Spleen (tissue), 13 donors: Measurements from ENCODE around the gene CALY. TPM values are rescaled to one million over a fixed set of nuclear protein-coding genes. Genes with fewer than 3 reads are reported as not detected.

Source experiments
- DNase-seq: peaks from one replicate; pipeline ENCODE4 v3.0.0-alpha.2; 2020
- H3K27ac ChIP-seq, 8 donors: fragments of 200-600 bp; sonication (generic) in 7 of 8; 1 replicate in 4 of 8; 2 replicates in 4 of 8; pipeline versions ENCODE4 v1.5.0 to v1.8.0; 2016 to 2021; ENCODE audit warnings: inconsistent platforms in 4 of 8, mild to moderate bottlenecking in 4 of 8, moderate library complexity in 1 of 8
- H3K27me3 ChIP-seq, 7 donors: fragments of 200-600 bp; sonication (generic) in 6 of 7; replicated peaks in 1 of 7; 1 replicate in 4 of 7; 2 replicates in 3 of 7; pipeline versions ENCODE4 v1.5.0 to v1.8.0; 2016 to 2021; ENCODE audit warnings: inconsistent platforms in 3 of 7, mild to moderate bottlenecking in 1 of 7
- H3K36me3 ChIP-seq, 6 donors: fragments of 200-600 bp; sonication (generic) in 5 of 6; 1 replicate in 4 of 6; 2 replicates in 2 of 6; pipeline versions ENCODE4 v1.5.0 to v1.8.0; 2016 to 2021; ENCODE audit warnings: inconsistent platforms in 2 of 6
- H3K4me1 ChIP-seq, 6 donors: fragments of 200-600 bp; sonication (generic) in 5 of 6; 1 replicate in 3 of 6; 2 replicates in 3 of 6; pipeline versions ENCODE4 v1.5.0 to v1.8.0; 2016 to 2021; ENCODE audit warnings: inconsistent platforms in 3 of 6
- H3K4me3 ChIP-seq, 8 donors: fragments of 200-600 bp; sonication (generic) in 7 of 8; 1 replicate in 4 of 8; 2 replicates in 4 of 8; pipeline versions ENCODE4 v1.5.0 to v1.8.0; 2016 to 2021; ENCODE audit warnings: inconsistent platforms in 4 of 8, mild to moderate bottlenecking in 4 of 8, moderate library complexity in 2 of 8
- H3K9me3 ChIP-seq, 8 donors: fragments of 200-600 bp; sonication (generic) in 7 of 8; 1 replicate in 4 of 8; 2 replicates in 4 of 8; pipeline versions ENCODE4 v1.5.0 to v1.8.0; 2016 to 2021; ENCODE audit warnings: inconsistent platforms in 4 of 8
- CTCF ChIP-seq, 11 experiments: fragments of 200-600 bp in 7 of 11; fragments of 450-650 bp in 4 of 11; sonication (generic) in 4 of 11; IDR thresholded peaks in 8 of 11; conservative IDR thresholded peaks in 3 of 11; 1 replicate in 7 of 11; 2 replicates in 4 of 11; pipeline versions ENCODE4 v1.4.0 to v1.8.0; 2016 to 2021; ENCODE audit warnings: antibody characterized with exemption in 11 of 11, inconsistent platforms in 4 of 11, mild to moderate bottlenecking in 1 of 11
- POLR2A ChIP-seq, 3 donors: fragments of 450-650 bp; IDR thresholded peaks; one replicate each; pipeline ENCODE4 v1.5.1; 2017; ENCODE audit warnings: antibody characterized with exemption in 3 of 3, mild to moderate bottlenecking in 1 of 3
- POLR2AphosphoS5 ChIP-seq, 3 donors: sonication (generic); formaldehyde crosslinking; IDR thresholded peaks; one replicate each; pipeline ENCODE4 v1.5.1; 2017; ENCODE audit warnings: antibody characterized with exemption in 3 of 3
- WGBS, 5 donors: extraction: QIAGEN DNeasy Blood & Tissue Kit in 3 of 5; methylation state at CpG; one replicate each; pipeline versions ENCODE4 v1.1.5 to v1.1.7; 2013 to 2018; 5-methylcytosine and 5-hydroxymethylcytosine counted together
- intact Hi-C: fragments of 100-400 bp; cut with DNase I; formaldehyde crosslinking; loops from one replicate; pipeline ENCODE4 v1.15.0; 2023; ENCODE audit warnings: low total_unique reads
- long read RNA-seq, 2 donors: transcript quantifications; one replicate each; lab custom pipeline, GENCODE V29; 2026
- polyA plus RNA-seq, 3 donors: library from polyadenylated mRNA; stranded (reverse); fragments of 200-250 nt; gene quantifications; one replicate each; pipeline ENCODE4 v1.2.1, GENCODE V29; 2013
- total RNA-seq, 7 donors: library from RNA; depleted of rRNA in 3 of 7; stranded (reverse); fragments of >200 nt in 3 of 7; fragmentation: NEBNext Ultra II Directional in 4 of 7; extraction: Animal tissue kit (Norgen Biotek cat#: 25700) in 4 of 7; gene quantifications; one replicate each; pipeline versions ENCODE4 v1.1.0 to v1.2.1, GENCODE V29; 2016 to 2021
- donor health status: healthy with polysubstance abuse.
- donor health status: DM: no; HTN: no; CAD: no; lungs with moderate emphysema.
- donor health status: DM: no; HTN: no; CAD: no.
- donor health status: Bipolar disorder and iron deficiency.
- donor health status: healthy.
- donor health status: DM: no; HTN: no; CAD: no.
- donor health status: DM: yes; HTN: yes; CAD: no.

Gene CALY
- total RNA-seq (1 to 10 TPM in 3 of 7 donors, under 1 TPM in 3, not detected in 1; 0.30 to 3.4 (median 0.94) TPM), polyA plus RNA-seq (under 1 TPM; 0.04 to 0.12 (median 0.10) TPM)
- long read RNA-seq, donor 1: 0 reads
- long read RNA-seq, donor 2, partial matches to known transcripts: 0 of 2 reads
- long read RNA-seq, donor 2, other reads (novel, unspliced or antisense): 0 of 2 reads

- TF ChIP-seq POLR2AphosphoS5 (IDR thresholded peaks at IDR 0.05) (peak in 2 of 3 donors; percentile 48 to 69), POLR2A (IDR thresholded peaks at IDR 0.05) (no peak)
- H3K4me3 ChIP-seq: peak within 1 kb of the TSS; percentile 8 to 77 (median 47)
- peaks cover 15 to 31% (median 24%) of the 10 kb centered on the region in 6 donors for H3K4me1 ChIP-seq
- DNase-seq: peak; percentile 90
- WGBS, 5 donors: 10 to 19% (median 13%) methylated on average over 51 to 63 of the region's 63 CpGs
- intact Hi-C loops: loop anchor here (10.0 kb wide), 1 partner anchor 188 kb away; the partner anchor contains the start of gene CYP2E1
- no peaks in the 10 kb centered on the region for H3K36me3 ChIP-seq
- H3K27me3 ChIP-seq: peaks cover 0 to 88% (median 47%) of the 10 kb centered on the region in 7 donors
- peak within 1 kb of the TSS in 5 of 8 donors; percentile 43 to 71 (median 59) for H3K27ac ChIP-seq
- H3K9me3 ChIP-seq: no peaks in the 10 kb centered on the region
These were observed at the start of gene CALY for GRCh38 chr10:133336577-133337369. Gene CALY (minus strand): TSS chr10:133336896. CDS start chr10:133328989, 7,907 bp downstream.

GRCh38 chr10:133385214-133385613 is 48.5 kb upstream of the CALY start:
- TF ChIP-seq POLR2A (IDR thresholded peaks at IDR 0.05) (no peak), CTCF (IDR thresholded peaks at IDR 0.05 in 8 of 11, conservative IDR thresholded peaks at IDR 0.05 in 3 of 11) (no peak), POLR2AphosphoS5 (IDR thresholded peaks at IDR 0.05) (no peak)
- 91 to 97% (median 93%) methylated on average over 2 of the region's 2 CpGs for WGBS, 5 donors
- intact Hi-C loops: no loop called here
- Histone ChIP-seq H3K9me3 (no peaks in the 10 kb centered on the region), H3K4me3 (no peak overlapping the region), H3K36me3 (peaks cover 0 to 30% (median 5%) of the 10 kb centered on the region in 6 donors), H3K27me3 (no peaks in the 10 kb centered on the region), H3K27ac (no peak overlapping the region), H3K4me1 (peaks cover 24 to 54% (median 44%) of the 10 kb centered on the region in 6 donors)
- peak; percentile 48 for DNase-seq

- Histone ChIP-seq H3K4me1 (peaks cover 23 to 53% (median 42%) of the 10 kb centered on the region in 6 donors), H3K27ac (no peak overlapping the region), H3K36me3 (peaks cover 0 to 30% (median 5%) of the 10 kb centered on the region in 6 donors), H3K9me3 (no peaks in the 10 kb centered on the region), H3K27me3 (peaks cover 0 to 7% (median 0%) of the 10 kb centered on the region in 7 donors), H3K4me3 (no peak overlapping the region)
- peak; percentile 68 for DNase-seq
- intact Hi-C loops: no loop called here
- WGBS, 5 donors: 88 to 98% (median 90%) methylated on average over 9 to 13 of the region's 13 CpGs
- TF ChIP-seq CTCF (IDR thresholded peaks at IDR 0.05 in 8 of 11, conservative IDR thresholded peaks at IDR 0.05 in 3 of 11): no peak
- TF ChIP-seq POLR2A (IDR thresholded peaks at IDR 0.05): no peak
- no peak for TF ChIP-seq POLR2AphosphoS5 (IDR thresholded peaks at IDR 0.05)
These were observed 47.4 kb upstream of the CALY start for GRCh38 chr10:133384071-133384470.

DNA sequence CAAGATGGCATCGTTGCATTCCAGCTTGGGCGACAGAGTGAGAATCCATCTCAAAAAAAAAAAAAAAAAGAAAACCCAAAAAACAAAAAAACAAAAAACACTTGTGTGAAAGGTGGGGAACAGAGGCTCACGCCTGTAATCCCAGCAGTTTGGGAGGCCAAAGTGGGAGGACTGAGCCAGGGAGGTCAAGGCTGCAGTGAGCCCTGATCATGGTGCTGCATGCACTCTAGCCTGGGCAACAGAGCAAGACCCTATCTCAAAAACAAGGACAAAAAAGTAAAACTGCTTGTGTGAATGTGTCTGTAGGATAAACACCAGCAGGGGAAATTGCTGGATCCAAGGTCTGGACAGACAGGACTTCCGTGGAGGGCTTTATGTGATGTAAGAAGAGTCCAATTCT is 46.9 kb upstream of the CALY start:
- Histone ChIP-seq H3K4me1 (peaks cover 23 to 48% (median 37%) of the 10 kb centered on the region in 6 donors), H3K4me3 (no peak overlapping the region), H3K36me3 (peaks cover 0 to 30% (median 5%) of the 10 kb centered on the region in 6 donors), H3K27ac (no peak overlapping the region), H3K27me3 (peaks cover 0 to 8% (median 0%) of the 10 kb centered on the region in 7 donors), H3K9me3 (no peaks in the 10 kb centered on the region)
- TF ChIP-seq POLR2A (IDR thresholded peaks at IDR 0.05) (no peak), CTCF (IDR thresholded peaks at IDR 0.05 in 8 of 11, conservative IDR thresholded peaks at IDR 0.05 in 3 of 11) (no peak), POLR2AphosphoS5 (IDR thresholded peaks at IDR 0.05) (no peak)
- intact Hi-C loops: no loop called here
- peak; percentile 37 for DNase-seq
- WGBS, 5 donors: 92 to 98% (median 96%) methylated on average over 4 of the region's 4 CpGs
